RCC 7860 (cell line): ENCODE results near the gene MEF2C.
A peak's percentile ranks its signal among the peaks of the same experiment; 100 is the strongest.

Experiments
- DNase-seq: peaks from one replicate; pipeline ENCODE4 v3.0.0-alpha.2; 2015; ENCODE audit warnings: low spot score
- FAIRE-seq: peaks from 2 replicates; lab custom pipeline; 2012; peaks lifted over from hg19 to GRCh38; lab: Jason Lieb, UNC

MEF2C gene

DNA sequence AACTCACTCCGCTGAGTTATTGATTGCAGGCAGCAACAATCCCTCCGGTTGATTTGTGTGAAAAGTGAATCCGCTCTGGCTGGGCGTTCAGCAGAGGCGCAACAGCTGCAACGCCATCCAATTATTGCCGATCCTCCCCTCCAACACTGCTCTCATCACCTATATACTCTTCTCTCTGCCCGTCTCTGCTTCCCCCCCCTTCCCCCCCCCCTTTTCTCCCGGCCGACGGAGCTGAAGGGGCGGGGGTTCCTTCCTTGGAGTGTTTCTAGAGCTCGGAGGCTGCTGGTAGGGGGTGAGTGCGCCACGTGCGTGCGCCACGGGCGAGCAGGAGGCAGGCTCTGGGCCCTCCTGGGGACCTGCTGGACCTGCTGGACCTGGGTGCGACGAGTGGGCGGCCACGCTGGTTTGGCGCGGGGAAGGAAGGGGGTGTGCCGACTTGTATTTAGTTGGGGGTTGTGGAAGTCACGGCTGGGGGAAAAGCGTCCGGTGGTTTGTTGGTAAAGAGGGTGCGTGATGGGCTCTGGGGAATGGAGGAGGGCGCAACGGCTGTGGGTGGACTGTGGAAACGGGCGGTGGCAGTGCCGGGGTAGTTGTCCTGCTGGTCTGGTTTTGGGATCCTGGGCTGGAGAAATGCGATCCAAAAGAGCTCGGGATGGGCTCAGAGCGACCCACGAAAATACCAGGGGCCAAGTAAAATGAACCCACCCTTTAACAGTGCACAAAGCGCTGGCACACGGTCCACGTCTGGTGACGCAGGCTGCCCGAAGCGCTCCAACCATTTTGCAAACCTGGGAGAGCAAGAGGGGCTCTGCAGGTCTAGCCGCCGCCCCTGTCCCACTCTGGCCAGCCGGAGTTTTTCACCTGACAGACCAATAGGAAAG lies 6.4 kb upstream of the MEF2C start:
- FAIRE-seq (no peak), DNase-seq (no peak)

GRCh38 chr5:88888848-88889188 lies 5.8 kb upstream of the MEF2C start:
- no peak for FAIRE-seq
- no peak for DNase-seq

GRCh38 chr5:88888291-88888690 lies 5.3 kb upstream of the MEF2C start:
- DNase-seq = no peak
- FAIRE-seq = no peak

- FAIRE-seq = no peak
- no peak for DNase-seq
Observed at GRCh38 chr5:88887342-88887741, 4.4 kb upstream of the MEF2C start.

DNA sequence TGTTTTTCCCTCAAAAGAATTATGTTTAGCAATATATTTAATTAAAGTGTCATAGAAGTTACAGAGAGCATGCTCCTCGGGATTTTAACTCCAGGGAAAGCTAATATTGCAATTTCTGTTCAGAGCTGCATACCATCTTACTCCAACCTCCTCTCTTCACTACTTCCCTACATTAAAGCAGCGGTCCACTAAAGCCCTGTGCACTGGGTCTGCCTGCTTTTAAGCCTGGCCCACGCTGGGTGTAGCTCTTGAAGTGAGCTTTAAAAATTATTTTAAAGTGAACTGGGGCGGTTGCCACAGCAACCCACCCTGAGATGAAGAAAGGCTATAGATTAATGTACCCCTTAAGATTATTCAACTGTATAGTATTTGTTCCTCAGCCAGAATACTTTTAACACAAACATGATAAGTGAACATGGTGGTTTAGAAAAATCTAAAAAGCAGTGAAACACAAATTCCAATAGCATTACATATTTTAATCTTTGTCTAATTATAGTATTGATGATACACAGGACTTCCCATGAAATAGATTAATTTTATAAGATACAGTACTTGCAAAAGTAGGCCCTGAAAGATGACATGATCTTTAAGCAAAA lies 3.9 kb upstream of the MEF2C start:
- DNase-seq (no peak), FAIRE-seq (no peak)

GRCh38 chr5:88886252-88886651 lies 3.3 kb upstream of the MEF2C start:
- FAIRE-seq = no peak
- DNase-seq = no peak

- DNase-seq (no peak), FAIRE-seq (no peak)
Observed at GRCh38 chr5:88885002-88885401, 2.0 kb upstream of the MEF2C start.

- FAIRE-seq (no peak), DNase-seq (no peak)
Observed at GRCh38 chr5:88884608-88884877, 1.6 kb upstream of the MEF2C start.

GRCh38 chr5:88883836-88884607 lies 1.0 kb upstream of the MEF2C start:
- FAIRE-seq (no peak), DNase-seq (peak; percentile 56)

DNA sequence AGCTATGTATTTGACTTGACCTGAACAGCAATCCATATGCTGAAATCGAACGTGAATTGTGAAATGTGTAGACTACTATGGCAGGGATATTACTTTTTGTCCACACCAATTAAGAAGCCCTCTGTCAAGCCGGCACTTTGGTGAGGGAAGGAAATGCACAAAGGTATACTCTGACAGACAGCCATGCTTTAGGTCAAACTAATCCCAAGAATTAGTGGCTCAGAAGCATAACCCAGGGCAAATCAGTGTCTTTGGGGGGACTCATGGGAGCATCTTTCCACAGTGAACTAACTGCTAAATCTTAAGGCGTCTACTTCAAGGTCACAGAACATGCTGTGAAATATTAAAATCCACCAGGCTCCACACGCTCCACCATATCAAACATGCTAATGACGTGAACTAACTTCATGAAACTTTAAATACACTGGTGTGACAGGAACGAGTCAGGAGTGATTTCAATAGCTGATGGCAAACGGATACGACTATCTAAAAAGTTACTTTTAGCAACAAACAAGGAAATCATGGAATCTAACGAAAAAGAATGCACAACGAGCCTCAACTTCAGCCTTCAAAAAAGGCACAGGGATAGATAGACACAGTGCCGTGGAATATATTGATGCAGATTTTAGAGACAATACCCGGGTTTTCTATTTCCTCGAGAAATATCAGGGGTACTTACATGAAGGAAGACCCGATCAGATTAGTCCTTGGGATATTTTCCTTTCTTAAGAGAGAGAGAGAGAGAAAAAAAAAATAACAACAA lies 527 bp downstream of the MEF2C start:
- FAIRE-seq (no peak), DNase-seq (no peak)

GRCh38 chr5:88881571-88881971 lies 1.4 kb downstream of the MEF2C start:
- FAIRE-seq (no peak), DNase-seq (no peak)

DNA sequence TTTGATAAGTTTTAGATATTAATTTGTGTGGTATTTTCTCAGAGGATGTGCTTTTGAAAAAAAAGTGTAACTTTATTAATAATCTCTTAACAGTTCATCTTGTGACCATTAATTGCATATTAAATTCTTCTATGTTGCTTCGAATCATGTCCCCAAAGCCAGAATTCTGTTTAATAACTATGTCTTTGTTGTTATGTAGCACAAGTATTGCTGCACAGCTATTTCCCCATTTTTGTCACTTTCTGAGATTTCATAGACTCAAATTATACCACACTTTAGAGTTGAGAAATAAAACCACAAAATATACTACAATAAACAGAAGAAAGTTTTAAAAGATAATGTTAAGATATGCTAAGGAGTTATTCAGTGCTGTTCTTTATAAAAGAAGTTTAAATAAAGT lies 2.8 kb downstream of the MEF2C start:
- DNase-seq (no peak), FAIRE-seq (no peak)

- no peak for DNase-seq
- FAIRE-seq = no peak
Observed at GRCh38 chr5:88879724-88880123, 3.3 kb downstream of the MEF2C start.

DNA sequence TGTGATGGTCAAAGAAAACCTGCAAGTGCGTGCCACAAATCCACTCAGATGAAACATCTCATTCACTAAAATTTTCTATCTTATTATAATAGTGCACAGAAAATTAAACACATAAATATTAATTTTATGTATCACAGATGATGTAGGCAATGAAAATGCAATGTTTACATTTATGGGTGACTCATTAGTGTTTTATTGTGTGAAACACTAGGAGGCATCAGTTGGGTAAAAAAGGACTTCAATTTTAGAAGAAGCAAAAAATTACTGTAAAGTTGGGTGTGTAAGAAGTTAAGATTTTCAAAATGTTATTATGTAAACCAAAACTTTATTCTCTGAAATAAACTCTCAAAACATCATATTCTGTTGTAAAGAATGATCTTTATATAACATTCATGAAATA lies 4.0 kb downstream of the MEF2C start:
- DNase-seq (no peak), FAIRE-seq (no peak)

- DNase-seq = no peak
- no peak for FAIRE-seq
Observed at GRCh38 chr5:88877826-88878225, 5.2 kb downstream of the MEF2C start.

GRCh38 chr5:88876714-88877113 lies 6.3 kb downstream of the MEF2C start:
- FAIRE-seq = no peak
- no peak for DNase-seq

DNA sequence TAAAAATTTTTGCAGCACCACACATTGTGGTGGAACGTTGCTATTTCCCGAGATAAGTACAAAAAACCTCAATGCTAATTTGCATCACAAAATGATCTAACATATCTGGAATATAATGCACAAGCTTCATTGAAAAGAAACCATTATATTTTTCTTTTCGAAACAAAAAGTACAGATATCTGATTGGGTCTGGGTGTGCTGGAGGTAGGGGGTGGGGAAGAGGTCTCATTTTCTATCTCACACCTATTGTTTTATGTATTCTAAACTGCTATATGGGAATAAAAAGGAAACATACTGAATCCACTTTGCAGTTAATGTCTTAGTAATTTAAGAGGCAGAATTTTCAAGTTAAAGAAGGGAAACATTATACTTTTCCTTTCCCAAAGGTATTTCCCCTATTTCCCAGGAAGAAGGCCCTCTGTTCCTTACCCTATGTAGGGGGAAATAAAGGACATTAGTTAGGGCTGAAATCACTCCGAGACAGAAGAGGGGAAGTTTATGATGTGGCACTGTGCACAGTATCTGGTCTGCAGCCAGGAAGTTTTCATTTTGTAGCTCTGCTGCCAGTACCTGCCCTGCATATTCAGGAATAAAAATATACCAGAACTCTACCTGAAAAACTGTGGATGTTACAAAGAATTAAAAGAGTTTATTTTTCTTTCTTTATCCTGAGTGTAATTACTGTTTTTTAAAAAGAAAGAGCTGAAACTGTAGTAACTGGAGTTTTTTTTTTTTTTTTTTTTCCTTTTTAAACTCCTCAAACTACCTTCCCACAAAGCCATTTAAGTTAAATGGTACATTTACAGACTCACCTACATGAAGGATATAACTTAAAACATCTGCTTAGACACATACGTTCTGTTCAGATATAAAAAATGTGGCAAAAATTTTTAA lies 7.4 kb downstream of the MEF2C start:
- FAIRE-seq = no peak
- DNase-seq = peak; percentile 7

DNA sequence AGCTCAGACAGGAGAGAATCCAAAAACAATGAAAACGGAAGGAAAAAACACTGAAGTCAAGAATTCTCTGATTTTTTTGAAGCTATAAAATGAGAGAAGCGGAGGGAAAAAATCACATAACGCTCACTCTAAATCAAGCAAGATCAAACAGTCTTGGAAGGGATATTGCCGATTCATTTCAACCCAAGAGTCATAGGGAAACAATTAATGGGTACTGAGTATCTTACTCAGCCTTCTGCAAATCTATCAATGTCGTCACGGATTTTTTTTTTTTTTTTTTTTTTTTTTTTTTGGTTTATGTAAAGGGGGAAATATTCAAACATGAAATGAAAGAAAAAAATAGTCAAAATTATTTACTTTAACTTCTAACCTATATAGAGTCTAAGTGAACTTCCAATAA lies 9.5 kb downstream of the MEF2C start:
- FAIRE-seq = no peak
- no peak for DNase-seq

DNA sequence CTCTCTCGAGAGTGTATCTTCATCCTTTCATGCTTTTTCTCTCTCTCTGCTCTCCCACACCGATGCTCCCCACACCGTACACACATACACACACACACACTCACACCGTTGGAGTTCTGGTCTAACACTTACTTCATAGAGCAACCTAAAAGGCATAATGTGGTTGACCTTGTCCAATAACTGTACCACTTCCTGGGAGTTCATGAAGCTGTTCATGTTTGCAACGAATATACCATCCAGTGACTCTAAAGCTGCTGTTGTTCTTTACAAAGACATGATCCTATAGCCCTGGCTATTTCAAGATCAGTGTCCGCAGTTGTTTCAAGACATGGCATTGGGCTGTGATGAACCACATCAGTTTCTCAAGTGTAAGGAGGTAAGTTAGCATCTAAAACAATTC lies 10.0 kb downstream of the MEF2C start:
- no peak for DNase-seq
- no peak for FAIRE-seq

DNA sequence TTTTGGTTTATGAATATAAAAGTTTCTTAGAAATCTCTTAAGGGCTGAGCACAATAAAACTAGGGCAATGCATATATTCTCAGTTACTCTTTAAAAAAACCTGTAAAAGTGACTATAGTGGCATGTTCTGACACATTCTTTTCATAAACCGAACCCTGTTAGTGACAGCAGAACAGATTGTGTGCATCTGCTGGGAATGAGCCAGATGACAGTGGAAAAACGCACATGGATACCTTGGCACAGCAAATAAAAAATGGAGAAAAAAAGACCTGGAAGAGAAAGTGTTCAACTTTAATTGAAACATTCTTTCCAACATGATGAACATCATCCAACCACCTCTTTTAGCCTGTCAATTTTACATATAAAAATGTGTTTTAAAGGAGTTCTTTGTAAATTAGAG lies 12.7 kb downstream of the MEF2C start:
- FAIRE-seq (no peak), DNase-seq (no peak)
